SK-N-SH treated with all-trans-retinoic acid at 6 μM for 48 hours (cell line): ENCODE results near the gene S100A3.

Experiments used
- ATAC-seq: fragments of 200-7000 bp; cut with Tn5 transposase; 3 replicates; pipeline ENCODE4 v1.9.1; 2020; ENCODE audit warnings: mild to moderate bottlenecking, moderate library complexity
- BACH2 ChIP-seq: fragments of 250-450 bp; sonication (Bioruptor Pico); IDR thresholded peaks from 2 replicates; pipeline ENCODE4 v1.9.0; 2021; ENCODE audit warnings: mild to moderate bottlenecking, borderline replicate concordance
- CREB5 ChIP-seq: fragments of 250-450 bp; sonication (Bioruptor Pico); IDR thresholded peaks from 2 replicates; pipeline ENCODE4 v1.5.1; 2020; ENCODE audit warnings: low read depth, mild to moderate bottlenecking, moderate library complexity
- CSDC2 ChIP-seq: fragments of 250-450 bp; sonication (Bioruptor Pico); IDR thresholded peaks from 2 replicates; pipeline ENCODE4 v1.5.0; 2020; ENCODE audit warnings: mild to moderate bottlenecking, moderate library complexity
- GLIS3 ChIP-seq: fragments of 250-450 bp; sonication (Bioruptor Pico); IDR thresholded peaks from 2 replicates; pipeline ENCODE4 v1.5.0; 2020; ENCODE audit warnings: mild to moderate bottlenecking, moderate library complexity
- ISL1 ChIP-seq: fragments of 250-450 bp; sonication (Bioruptor Pico); IDR thresholded peaks from 2 replicates; pipeline ENCODE4 v2.1.2; 2022; ENCODE audit warnings: mild to moderate bottlenecking, moderate library complexity
- OSR1 ChIP-seq: fragments of 250-450 bp; sonication (Bioruptor Pico); IDR thresholded peaks from 2 replicates; pipeline ENCODE4 v1.8.0; 2022; ENCODE audit warnings: moderate library complexity, mild to moderate bottlenecking, inconsistent platforms
- PPARA ChIP-seq: fragments of 250-450 bp; sonication (Bioruptor Pico); IDR thresholded peaks from 2 replicates; pipeline ENCODE4 v1.5.0; 2020; ENCODE audit warnings: mild to moderate bottlenecking, borderline replicate concordance
- RARB ChIP-seq: fragments of 250-450 bp; sonication (Bioruptor Pico); IDR thresholded peaks from 2 replicates; pipeline ENCODE4 v1.8.0; 2021; ENCODE audit warnings: mild to moderate bottlenecking, moderate library complexity
- SNAI2 ChIP-seq: fragments of 250-450 bp; sonication (Bioruptor Pico); IDR thresholded peaks from 2 replicates; pipeline ENCODE4 v1.5.0; 2020; ENCODE audit warnings: mild to moderate bottlenecking, moderate library complexity
- TCF4 ChIP-seq: fragments of 250-450 bp; sonication (Bioruptor Pico); IDR thresholded peaks from 2 replicates; pipeline ENCODE4 v1.8.0; 2021; ENCODE audit warnings: mild to moderate bottlenecking, moderate library complexity, borderline replicate concordance
- TOX ChIP-seq: fragments of 250-450 bp; sonication (Bioruptor Pico); IDR thresholded peaks from 2 replicates; pipeline ENCODE4 v1.8.0; 2021; ENCODE audit warnings: mild to moderate bottlenecking, moderate library complexity, borderline replicate concordance
- ZC3H10 ChIP-seq: fragments of 250-450 bp; sonication (Bioruptor Pico); IDR thresholded peaks from 2 replicates; pipeline ENCODE4 v1.5.1; 2021; ENCODE audit warnings: mild to moderate bottlenecking, moderate library complexity
- ZFP3 ChIP-seq: fragments of 250-450 bp; sonication (Bioruptor Pico); IDR thresholded peaks from 2 replicates; pipeline ENCODE4 v1.5.0; 2020; ENCODE audit warnings: mild to moderate bottlenecking, moderate library complexity
- ZFP30 ChIP-seq: fragments of 450-650 bp; formaldehyde crosslinking; IDR thresholded peaks from 2 replicates; pipeline ENCODE4 v1.5.0; 2022; ENCODE audit warnings: mild to moderate bottlenecking, moderate library complexity
- ZNF565 ChIP-seq: fragments of 450-650 bp; formaldehyde crosslinking; conservative IDR thresholded peaks from 2 replicates; pipeline ENCODE4 v1.5.0; 2020; ENCODE audit warnings: low read depth, mild to moderate bottlenecking, moderate library complexity
- ZNF70 ChIP-seq: fragments of 450-650 bp; formaldehyde crosslinking; IDR thresholded peaks from 2 replicates; pipeline ENCODE4 v1.5.0; 2020; ENCODE audit warnings: mild to moderate bottlenecking, moderate library complexity
- ZNF8 ChIP-seq: fragments of 450-650 bp; formaldehyde crosslinking; IDR thresholded peaks from 2 replicates; pipeline ENCODE4 v1.5.0; 2020; ENCODE audit warnings: mild to moderate bottlenecking, moderate library complexity
- TF ChIP-seq, protein P1 (sequence below): fragments of 250-450 bp; sonication (Bioruptor Pico); IDR thresholded peaks from 2 replicates; pipeline ENCODE4 v1.5.0; 2020; ENCODE audit warnings: mild to moderate bottlenecking, moderate library complexity
- TF ChIP-seq, protein P2 (sequence below): fragments of 250-450 bp; sonication (Bioruptor Pico); IDR thresholded peaks from 2 replicates; pipeline ENCODE4 v1.5.1; 2021; ENCODE audit warnings: mild to moderate bottlenecking, moderate library complexity
- TF ChIP-seq, protein P3 (sequence below): fragments of 250-450 bp; sonication (Bioruptor Pico); IDR thresholded peaks from 2 replicates; pipeline ENCODE4 v1.8.0; 2020; ENCODE audit warnings: mild to moderate bottlenecking, moderate library complexity, borderline replicate concordance

S100A3 gene

DNA sequence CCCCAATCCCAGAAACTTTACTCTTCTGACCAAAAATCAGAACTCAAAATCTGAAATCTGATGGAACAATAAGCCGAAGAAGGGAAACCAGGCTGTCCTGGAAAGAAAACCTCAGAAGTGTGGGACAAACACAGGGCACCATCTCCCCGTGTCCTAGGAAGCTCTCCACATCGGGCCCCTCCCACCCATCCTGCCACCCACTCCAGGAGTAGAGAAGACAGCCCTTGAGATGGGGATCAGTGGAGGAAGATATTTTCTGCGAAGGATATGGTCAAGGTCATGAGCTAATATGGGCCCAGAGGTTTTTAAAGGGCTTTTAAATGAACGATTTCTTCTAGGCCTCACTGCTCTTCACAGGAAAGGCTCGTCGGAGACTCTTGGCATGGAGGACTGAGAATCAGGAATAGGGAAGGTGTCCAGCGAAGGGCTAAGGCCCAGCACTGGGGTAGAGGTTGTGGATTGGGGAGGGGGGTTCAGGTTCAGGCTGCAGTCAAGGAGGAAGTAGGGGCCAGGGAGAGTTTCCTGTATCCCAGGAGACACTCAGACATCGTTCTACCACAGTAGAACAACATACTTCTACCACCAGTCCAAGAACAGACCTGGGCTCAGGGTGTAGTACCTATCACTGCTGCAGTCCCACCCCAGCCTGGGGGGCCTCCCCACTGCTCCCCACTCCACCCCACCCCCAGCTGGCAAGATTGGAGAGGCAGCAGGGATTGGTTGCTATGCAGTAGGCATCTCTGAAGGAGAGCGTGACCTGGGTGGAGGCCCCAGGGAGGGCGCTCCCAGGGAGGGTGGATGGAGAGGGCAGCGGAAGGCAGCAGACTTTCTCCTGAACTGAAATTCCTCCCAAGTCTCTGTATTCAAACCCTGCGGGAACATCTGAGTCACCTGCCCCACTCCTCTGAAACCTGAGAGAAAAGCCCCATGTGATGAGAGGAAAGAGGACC is 7.1 kb downstream of the S100A3 start:
- TF ChIP-seq, protein P1, sequence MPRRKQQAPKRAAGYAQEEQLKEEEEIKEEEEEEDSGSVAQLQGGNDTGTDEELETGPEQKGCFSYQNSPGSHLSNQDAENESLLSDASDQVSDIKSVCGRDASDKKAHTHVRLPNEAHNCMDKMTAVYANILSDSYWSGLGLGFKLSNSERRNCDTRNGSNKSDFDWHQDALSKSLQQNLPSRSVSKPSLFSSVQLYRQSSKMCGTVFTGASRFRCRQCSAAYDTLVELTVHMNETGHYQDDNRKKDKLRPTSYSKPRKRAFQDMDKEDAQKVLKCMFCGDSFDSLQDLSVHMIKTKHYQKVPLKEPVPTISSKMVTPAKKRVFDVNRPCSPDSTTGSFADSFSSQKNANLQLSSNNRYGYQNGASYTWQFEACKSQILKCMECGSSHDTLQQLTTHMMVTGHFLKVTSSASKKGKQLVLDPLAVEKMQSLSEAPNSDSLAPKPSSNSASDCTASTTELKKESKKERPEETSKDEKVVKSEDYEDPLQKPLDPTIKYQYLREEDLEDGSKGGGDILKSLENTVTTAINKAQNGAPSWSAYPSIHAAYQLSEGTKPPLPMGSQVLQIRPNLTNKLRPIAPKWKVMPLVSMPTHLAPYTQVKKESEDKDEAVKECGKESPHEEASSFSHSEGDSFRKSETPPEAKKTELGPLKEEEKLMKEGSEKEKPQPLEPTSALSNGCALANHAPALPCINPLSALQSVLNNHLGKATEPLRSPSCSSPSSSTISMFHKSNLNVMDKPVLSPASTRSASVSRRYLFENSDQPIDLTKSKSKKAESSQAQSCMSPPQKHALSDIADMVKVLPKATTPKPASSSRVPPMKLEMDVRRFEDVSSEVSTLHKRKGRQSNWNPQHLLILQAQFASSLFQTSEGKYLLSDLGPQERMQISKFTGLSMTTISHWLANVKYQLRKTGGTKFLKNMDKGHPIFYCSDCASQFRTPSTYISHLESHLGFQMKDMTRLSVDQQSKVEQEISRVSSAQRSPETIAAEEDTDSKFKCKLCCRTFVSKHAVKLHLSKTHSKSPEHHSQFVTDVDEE (CRISPR knock-in tag): no peak
- TF ChIP-seq OSR1: no peak
- TF ChIP-seq ZFP3 (CRISPR knock-in tag): no peak
- TF ChIP-seq ISL1 (CRISPR knock-in tag): no peak
- no peak for TF ChIP-seq BACH2
- ATAC-seq: no peak

GRCh38 chr1:153540394-153541361 is 8.4 kb downstream of the S100A3 start, which contains the start of gene S100A5:
S100A5 (minus strand) TSS chr1:153540934; CDS start chr1:153540191, 743 bp downstream.
- TF ChIP-seq ISL1 (CRISPR knock-in tag) (no peak), ZC3H10 (CRISPR knock-in tag) (no peak), ZNF8 (CRISPR knock-in tag) (no peak), ZNF565 (CRISPR knock-in tag) (no peak), CREB5 (CRISPR knock-in tag) (no peak), SNAI2 (no peak), CSDC2 (CRISPR knock-in tag) (no peak)
- TF ChIP-seq, protein P2, sequence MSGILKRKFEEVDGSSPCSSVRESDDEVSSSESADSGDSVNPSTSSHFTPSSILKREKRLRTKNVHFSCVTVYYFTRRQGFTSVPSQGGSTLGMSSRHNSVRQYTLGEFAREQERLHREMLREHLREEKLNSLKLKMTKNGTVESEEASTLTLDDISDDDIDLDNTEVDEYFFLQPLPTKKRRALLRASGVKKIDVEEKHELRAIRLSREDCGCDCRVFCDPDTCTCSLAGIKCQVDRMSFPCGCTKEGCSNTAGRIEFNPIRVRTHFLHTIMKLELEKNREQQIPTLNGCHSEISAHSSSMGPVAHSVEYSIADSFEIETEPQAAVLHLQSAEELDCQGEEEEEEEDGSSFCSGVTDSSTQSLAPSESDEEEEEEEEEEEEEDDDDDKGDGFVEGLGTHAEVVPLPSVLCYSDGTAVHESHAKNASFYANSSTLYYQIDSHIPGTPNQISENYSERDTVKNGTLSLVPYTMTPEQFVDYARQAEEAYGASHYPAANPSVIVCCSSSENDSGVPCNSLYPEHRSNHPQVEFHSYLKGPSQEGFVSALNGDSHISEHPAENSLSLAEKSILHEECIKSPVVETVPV (CRISPR knock-in tag): no peak
- ATAC-seq: no peak

- TF ChIP-seq SNAI2 (no peak), ZNF70 (CRISPR knock-in tag) (no peak)
- ATAC-seq: no peak
Observed at GRCh38 chr1:153539395-153540093, 9.5 kb downstream of the S100A3 start.

DNA sequence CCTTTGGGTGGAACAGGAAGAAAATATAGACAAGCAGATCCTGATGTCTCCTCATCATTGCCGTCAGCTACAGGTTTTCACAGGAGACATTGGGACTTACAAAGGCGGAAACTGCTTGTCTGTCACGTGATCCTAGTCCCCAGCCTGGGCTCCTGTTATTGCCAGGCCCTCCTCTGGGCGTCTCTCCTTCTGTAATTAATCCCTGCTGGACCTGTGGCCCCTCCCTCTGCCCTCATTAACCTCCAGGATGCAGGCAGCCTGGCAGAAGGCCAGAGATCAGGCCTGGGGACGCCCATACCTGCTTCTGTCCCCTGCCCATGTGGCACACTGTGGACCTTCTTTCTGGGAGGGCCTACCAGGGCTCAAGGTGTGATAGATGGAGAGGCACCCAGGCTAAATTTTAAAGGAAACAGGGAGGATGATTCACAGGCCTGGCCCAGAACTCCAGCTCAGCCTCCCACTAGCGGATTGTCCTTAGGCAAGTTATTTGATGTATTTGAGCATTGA is 10.7 kb downstream of the S100A3 start:
- ATAC-seq: no peak
- no peak for TF ChIP-seq SNAI2
- no peak for TF ChIP-seq ZNF70 (CRISPR knock-in tag)
- no peak for TF ChIP-seq OSR1
- no peak for TF ChIP-seq ZFP30 (CRISPR knock-in tag)
- no peak for TF ChIP-seq ISL1 (CRISPR knock-in tag)
- no peak for TF ChIP-seq TCF4 (CRISPR knock-in tag)

GRCh38 chr1:153537376-153537730 is 11.7 kb downstream of the S100A3 start:
- ATAC-seq: no peak
- TF ChIP-seq CREB5 (CRISPR knock-in tag) (no peak), TOX (CRISPR knock-in tag) (no peak), SNAI2 (no peak), GLIS3 (CRISPR knock-in tag) (no peak), OSR1 (no peak), ZNF8 (CRISPR knock-in tag) (no peak), PPARA (CRISPR knock-in tag) (no peak), ZNF565 (CRISPR knock-in tag) (no peak), CSDC2 (CRISPR knock-in tag) (no peak), RARB (no peak)
- TF ChIP-seq, protein P3, sequence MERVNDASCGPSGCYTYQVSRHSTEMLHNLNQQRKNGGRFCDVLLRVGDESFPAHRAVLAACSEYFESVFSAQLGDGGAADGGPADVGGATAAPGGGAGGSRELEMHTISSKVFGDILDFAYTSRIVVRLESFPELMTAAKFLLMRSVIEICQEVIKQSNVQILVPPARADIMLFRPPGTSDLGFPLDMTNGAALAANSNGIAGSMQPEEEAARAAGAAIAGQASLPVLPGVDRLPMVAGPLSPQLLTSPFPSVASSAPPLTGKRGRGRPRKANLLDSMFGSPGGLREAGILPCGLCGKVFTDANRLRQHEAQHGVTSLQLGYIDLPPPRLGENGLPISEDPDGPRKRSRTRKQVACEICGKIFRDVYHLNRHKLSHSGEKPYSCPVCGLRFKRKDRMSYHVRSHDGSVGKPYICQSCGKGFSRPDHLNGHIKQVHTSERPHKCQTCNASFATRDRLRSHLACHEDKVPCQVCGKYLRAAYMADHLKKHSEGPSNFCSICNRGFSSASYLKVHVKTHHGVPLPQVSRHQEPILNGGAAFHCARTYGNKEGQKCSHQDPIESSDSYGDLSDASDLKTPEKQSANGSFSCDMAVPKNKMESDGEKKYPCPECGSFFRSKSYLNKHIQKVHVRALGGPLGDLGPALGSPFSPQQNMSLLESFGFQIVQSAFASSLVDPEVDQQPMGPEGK: no peak
- TF ChIP-seq, protein P2 (CRISPR knock-in tag): no peak
